NCI-H524 treated with DMSO at 0.1 percent for 48 hours (cell line): ENCODE data around the gene SLC41A3.
"Not testable (repeated sequence)": the region's sequence is repeated elsewhere in the genome, so short reads cannot be mapped to it uniquely, and the experiment has no call there.

Source experiments
- DNase-seq: peaks from one replicate; lab custom pipeline; 2025; lab: John Stamatoyannopoulos, UW

The SLC41A3 gene

GRCh38 chr3:125957674-125958510, 126.0 kb downstream of the SLC41A3 start:
- no peak for DNase-seq

GRCh38 chr3:125957020-125957419, 126.9 kb downstream of the SLC41A3 start:
- not testable (repeated sequence) for DNase-seq
